GM18520 (cell line): ENCODE measurements around the gene BEND7.
"Not testable (repeated sequence)": the region's sequence is repeated elsewhere in the genome, so short reads cannot be mapped to it uniquely, and the experiment has no call there.

Source experiments
- ATAC-seq: cut with Tn5 transposase; IDR thresholded peaks from one replicate; pipeline ENCODE4 v1.9.1; 2021; ENCODE audit not compliant: unreplicated experiment

The BEND7 gene

GRCh38 chr10:13422800-13423199 lies 106.0 kb downstream of the BEND7 start:
- no peak for ATAC-seq

DNA sequence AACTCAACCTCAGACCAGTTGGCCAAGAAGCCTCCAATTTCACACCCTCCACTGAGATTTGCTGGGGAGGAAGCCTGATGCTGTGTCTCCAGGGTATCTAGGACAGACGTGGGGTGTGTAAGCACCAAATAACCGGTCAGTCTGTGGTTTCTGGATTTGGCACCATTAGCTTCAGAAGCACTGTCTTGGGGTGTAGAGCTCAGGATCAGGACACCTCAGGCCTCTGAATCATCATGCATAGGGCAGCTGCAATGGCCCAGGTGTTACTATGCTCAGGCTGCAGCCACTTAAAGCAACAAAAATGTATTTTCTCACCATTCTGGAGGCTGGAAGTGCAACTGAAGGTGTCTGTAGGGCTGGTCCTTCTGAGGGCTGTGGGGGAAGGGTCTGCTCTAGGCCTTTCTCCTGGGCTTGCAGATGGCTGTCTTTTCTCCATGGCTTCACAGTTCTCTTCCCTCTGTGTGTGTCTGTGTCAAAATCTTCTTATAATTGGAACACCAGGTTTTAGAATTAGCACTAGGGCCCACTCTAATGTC lies 107.4 kb downstream of the BEND7 start:
- ATAC-seq: no peak

- no peak for ATAC-seq
Measured at GRCh38 chr10:13420532-13421307, 108.1 kb downstream of the BEND7 start.

- ATAC-seq: no peak
Measured at GRCh38 chr10:13417459-13418126, 111.2 kb downstream of the BEND7 start.

- no peak for ATAC-seq
Measured at GRCh38 chr10:13416760-13417159, 112.1 kb downstream of the BEND7 start.

- ATAC-seq: no peak
Measured at GRCh38 chr10:13414855-13415254, 114.0 kb downstream of the BEND7 start.

DNA sequence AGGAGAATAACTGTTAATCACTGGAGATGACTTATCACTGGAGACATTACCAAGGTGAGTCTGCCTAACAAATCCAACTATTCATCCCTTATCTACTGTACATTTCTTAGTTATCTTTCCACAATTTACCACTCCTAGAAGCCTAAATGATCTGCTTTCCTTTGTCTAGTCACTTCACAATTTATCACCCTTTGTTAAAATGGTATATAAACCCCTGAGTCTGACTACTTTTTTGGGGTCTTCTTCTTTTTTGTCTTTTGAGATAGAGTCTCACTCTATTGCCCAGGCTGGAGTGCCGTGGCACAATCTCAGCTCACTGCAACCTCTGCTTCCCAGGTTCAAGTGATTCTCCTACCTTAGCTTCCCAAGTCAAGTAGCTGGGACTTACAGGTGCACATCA lies 114.7 kb downstream of the BEND7 start:
- no peak for ATAC-seq

DNA sequence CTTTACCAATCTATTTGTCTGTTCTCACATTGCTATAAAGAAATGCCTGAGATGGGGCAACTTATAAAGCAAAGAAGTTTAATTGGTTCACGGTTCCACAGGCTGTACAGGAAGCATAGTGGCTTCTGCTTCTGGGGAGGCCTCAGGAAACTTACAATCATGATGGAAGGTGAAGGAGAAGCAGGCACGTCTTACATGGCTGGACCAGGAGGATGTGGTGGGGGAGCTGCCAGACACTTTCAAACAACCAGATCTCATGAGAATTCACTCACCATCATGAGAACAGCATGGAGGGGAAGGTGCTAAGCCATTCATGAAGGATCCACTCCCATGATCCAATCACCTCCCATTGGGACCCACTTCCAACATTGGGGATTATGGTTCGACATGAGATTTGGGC lies 115.9 kb downstream of the BEND7 start:
- no peak for ATAC-seq

DNA sequence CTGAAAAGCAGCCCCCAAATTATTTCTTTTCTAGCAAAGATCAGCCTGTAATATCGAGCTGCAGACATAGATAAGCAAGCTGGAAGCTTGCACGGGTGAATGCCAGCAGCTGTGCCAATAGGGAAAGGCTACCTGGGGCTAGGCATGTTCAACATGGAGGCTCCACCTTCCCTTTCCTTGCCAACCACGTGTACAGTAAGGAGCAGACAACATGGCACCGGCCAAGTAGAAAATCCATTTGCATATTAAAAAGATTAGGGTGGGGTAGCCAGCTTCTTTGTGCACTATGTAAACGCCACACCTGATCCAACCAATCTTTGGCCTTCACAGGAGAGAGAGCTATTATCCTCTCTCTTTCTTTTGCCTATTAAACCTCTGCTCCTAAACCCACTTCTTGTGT lies 124.0 kb downstream of the BEND7 start:
- ATAC-seq: no peak

DNA sequence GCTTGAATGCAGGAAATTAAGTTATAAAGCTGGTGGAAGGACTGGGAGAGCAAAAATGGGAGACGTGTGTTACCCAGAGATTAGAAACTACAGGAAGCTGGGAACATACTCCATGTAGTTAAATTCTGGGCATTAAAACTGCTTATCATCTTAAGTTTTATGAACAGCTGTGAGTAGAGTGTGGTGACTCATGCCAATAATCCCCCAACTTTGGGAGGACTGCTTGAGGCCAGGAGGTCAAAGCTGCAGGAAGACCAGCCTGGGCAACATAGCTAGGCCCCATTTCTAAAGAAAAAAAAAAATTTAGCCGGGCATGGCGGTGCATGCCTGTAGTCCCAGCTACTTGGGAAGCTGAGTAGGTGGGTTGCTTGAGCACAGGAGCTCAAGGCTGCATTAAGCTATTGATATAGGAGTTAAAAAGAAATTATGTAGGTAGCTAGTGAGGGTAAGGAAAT lies 124.5 kb downstream of the BEND7 start:
- ATAC-seq: no peak

DNA sequence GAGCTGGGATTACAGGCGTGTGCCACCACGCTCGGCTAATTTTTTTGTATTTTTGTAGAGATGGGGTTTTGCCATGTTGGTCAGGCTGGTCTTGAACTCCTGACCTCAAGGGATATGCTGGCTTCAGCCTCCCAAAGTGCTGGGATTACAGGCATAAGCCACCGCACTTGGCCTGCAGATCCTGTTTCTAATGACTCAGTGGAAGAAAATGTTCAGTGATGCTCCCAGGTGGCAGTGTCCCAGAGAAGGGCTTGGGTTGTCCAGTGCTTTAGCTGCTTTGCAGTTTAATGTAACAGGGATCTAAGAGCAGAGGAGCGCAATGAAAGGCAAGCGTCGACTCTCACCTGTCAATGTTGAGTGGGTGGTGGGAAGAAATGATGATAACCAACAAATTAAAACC lies 125.4 kb downstream of the BEND7 start:
- not testable (repeated sequence) for ATAC-seq

DNA sequence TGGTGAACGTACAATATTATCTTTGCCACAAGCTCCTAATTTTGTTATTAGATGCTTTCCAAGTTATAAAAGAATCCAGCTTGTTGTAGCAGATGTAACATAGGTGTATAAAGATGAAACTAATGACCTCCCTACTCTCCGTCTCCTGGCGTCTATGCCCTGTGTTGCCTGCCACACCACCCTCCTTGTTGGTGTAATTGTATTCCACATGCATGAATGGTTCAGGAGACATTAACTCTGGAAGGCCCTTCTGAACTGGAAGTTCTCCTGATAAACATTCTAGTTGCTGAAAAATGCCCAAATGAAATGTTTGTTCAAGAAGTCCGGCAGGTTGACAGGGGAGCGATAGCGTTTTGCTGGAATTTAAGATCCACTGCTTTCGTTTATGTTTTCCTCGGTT lies 126.8 kb downstream of the BEND7 start:
- no peak for ATAC-seq

GRCh38 chr10:13401142-13401541 lies 127.7 kb downstream of the BEND7 start:
- no peak for ATAC-seq

- ATAC-seq: no peak
Measured at GRCh38 chr10:13400196-13400965, 128.4 kb downstream of the BEND7 start.

GRCh38 chr10:13399752-13400151 lies 129.1 kb downstream of the BEND7 start:
- no peak for ATAC-seq

- no peak for ATAC-seq
Measured at GRCh38 chr10:13399236-13399635, 129.6 kb downstream of the BEND7 start.

DNA sequence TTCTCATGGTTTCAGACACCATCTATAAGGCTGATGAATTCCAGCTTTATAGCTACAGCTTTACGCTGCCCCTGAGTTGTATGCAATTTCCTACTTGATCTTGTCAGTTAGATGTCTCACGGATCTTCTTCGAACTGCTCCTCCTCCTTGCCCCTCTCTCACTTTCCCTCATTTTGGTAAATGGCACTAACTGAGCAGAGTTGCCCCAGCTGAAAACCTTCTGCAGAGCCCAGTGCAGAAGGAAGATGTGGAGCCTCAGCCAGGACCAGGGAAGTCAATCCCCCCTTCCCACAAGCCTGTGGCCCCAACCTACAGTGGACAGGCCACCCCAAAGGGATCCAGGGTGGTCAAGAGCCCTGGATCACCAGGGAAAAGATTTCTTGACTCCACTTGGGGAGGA lies 131.8 kb downstream of the BEND7 start:
- no peak for ATAC-seq

GRCh38 chr10:13396369-13396768 lies 132.4 kb downstream of the BEND7 start:
- ATAC-seq: no peak

- no peak for ATAC-seq
Measured at GRCh38 chr10:13395540-13395939, 133.3 kb downstream of the BEND7 start.

DNA sequence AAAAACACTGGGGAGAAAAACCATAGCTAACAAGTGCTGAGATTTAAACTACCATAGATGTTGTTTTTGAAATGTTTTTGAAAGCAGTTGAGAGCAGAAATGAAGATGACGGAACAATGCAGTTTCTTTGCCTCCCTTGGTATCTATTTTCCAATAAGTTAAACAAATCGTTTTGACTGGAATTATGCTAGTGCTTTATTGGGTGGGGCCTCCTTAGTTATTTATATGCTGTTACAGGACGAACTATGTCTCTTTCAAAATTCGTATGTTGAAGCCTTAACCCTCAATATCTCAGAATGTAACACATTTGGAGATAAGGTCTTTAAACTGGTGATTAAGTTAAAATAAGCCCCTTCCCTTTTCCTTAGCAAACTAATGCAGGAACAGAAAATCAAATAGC lies 135.2 kb downstream of the BEND7 start:
- no peak for ATAC-seq

DNA sequence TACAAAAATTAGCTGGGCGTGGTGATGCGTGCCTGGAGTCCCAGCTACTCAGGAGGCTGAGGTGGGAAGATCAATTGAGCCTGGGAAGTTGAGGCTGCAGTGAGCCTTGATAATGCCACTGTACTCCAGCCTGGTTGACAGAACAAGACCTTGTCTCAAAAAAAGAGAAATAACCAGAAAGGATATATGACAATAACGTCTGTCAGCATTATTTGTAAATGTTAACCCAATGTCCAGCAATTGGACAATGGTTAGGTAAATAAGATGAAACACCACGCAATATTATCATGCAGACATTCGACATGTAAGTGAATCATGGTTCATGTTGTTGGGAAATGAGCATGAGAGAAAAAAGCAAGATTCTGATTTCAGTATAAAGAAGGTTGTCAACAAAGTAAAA lies 136.1 kb downstream of the BEND7 start:
- no peak for ATAC-seq
